Endothelial cell (in vitro differentiated cells): ENCODE data around the gene SLC25A47. TPM values are rescaled to one million over a fixed set of nuclear protein-coding genes. Genes with fewer than 3 reads are reported as not detected.

Experiments
- DNase-seq: peaks from one replicate; pipeline ENCODE4 v3.0.0; 2021; ENCODE audit warnings: low spot score
- H3K27ac Mint-ChIP-seq: one replicate; pipeline ENCODE4 v1.8.0; 2021; ENCODE audit warnings: mixed read lengths, inconsistent platforms; ENCODE audit not compliant: unreplicated experiment
- H3K27me3 Mint-ChIP-seq: one replicate; pipeline ENCODE4 v1.8.0; 2021; ENCODE audit warnings: mild to moderate bottlenecking, moderate library complexity, mixed read lengths, inconsistent platforms; ENCODE audit not compliant: unreplicated experiment
- H3K36me3 Mint-ChIP-seq: one replicate; pipeline ENCODE4 v1.8.0; 2021; ENCODE audit warnings: mild to moderate bottlenecking, low read depth, mixed read lengths, inconsistent platforms; ENCODE audit not compliant: unreplicated experiment
- H3K4me1 Mint-ChIP-seq: one replicate; pipeline ENCODE4 v1.8.0; 2021; ENCODE audit warnings: mild to moderate bottlenecking, mixed read lengths, inconsistent platforms; ENCODE audit not compliant: unreplicated experiment
- H3K4me3 Mint-ChIP-seq: one replicate; pipeline ENCODE4 v1.8.0; 2021; ENCODE audit warnings: mild to moderate bottlenecking, mixed read lengths, inconsistent platforms; ENCODE audit not compliant: unreplicated experiment
- H3K9me3 Mint-ChIP-seq: one replicate; pipeline ENCODE4 v1.8.0; 2021; ENCODE audit warnings: mixed read lengths, inconsistent platforms; ENCODE audit not compliant: unreplicated experiment
- total RNA-seq: library from RNA; stranded (reverse); fragmentation: NEBNext Ultra II Directional; extraction: Animal tissue kit (Norgen Biotek cat#: 25700); gene quantifications from one replicate; pipeline ENCODE4 v1.2.1, GENCODE V29; 2021; ENCODE audit not compliant: unreplicated experiment
- TF ChIP-seq, protein P1 (sequence below): fragments of 200-600 bp; sonication (generic); IDR thresholded peaks from one replicate; pipeline ENCODE4 v1.5.0; 2021; ENCODE audit warnings: antibody characterized with exemption; ENCODE audit not compliant: unreplicated experiment

SLC25A47 gene
- total RNA-seq, 1 donor from 2014 or later, result not detected

- DNase-seq, result no peak
- peak overlapping the region; percentile 65 for H3K4me3 Mint-ChIP-seq
- TF ChIP-seq, protein P1, sequence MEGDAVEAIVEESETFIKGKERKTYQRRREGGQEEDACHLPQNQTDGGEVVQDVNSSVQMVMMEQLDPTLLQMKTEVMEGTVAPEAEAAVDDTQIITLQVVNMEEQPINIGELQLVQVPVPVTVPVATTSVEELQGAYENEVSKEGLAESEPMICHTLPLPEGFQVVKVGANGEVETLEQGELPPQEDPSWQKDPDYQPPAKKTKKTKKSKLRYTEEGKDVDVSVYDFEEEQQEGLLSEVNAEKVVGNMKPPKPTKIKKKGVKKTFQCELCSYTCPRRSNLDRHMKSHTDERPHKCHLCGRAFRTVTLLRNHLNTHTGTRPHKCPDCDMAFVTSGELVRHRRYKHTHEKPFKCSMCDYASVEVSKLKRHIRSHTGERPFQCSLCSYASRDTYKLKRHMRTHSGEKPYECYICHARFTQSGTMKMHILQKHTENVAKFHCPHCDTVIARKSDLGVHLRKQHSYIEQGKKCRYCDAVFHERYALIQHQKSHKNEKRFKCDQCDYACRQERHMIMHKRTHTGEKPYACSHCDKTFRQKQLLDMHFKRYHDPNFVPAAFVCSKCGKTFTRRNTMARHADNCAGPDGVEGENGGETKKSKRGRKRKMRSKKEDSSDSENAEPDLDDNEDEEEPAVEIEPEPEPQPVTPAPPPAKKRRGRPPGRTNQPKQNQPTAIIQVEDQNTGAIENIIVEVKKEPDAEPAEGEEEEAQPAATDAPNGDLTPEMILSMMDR, result no peak
- peaks cover 54% of the 10 kb centered on the region for H3K36me3 Mint-ChIP-seq
- H3K27me3 Mint-ChIP-seq, result peaks cover 5% of the 10 kb centered on the region
- H3K9me3 Mint-ChIP-seq, result no peaks in the 10 kb centered on the region
- H3K27ac Mint-ChIP-seq, result no peak overlapping the region
- H3K4me1 Mint-ChIP-seq, result peaks cover 14% of the 10 kb centered on the region
These were observed 27.8 kb downstream of the SLC25A47 start for GRCh38 chr14:100350986-100351385.

- H3K27me3 Mint-ChIP-seq, result no peaks in the 10 kb centered on the region
- peaks cover 35% of the 10 kb centered on the region for H3K4me1 Mint-ChIP-seq
- no peak for DNase-seq
- peak overlapping the region; percentile 42 for H3K27ac Mint-ChIP-seq
- no peak overlapping the region for H3K4me3 Mint-ChIP-seq
- TF ChIP-seq, protein P1, result no peak
- no peaks in the 10 kb centered on the region for H3K9me3 Mint-ChIP-seq
- peaks cover 23% of the 10 kb centered on the region for H3K36me3 Mint-ChIP-seq
These were observed 35.3 kb downstream of the SLC25A47 start for GRCh38 chr14:100358396-100358795.

DNA sequence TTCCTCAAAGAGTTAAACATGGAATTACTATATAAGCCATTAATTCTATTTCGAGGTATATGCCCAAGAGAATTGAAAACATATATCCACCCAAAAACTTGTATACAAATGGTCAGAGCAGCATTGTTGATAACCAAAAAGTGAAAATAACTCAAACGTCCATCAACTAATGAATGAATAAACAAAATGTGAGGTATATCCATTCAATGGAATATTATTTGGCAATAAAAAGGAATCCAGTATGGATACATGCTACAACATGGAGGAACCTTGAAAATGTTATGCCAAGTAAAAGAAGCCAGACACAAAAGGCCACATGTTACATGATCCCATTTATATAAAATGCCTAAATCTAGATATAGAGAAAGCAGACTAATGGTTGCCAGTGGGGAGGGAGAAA is 36.0 kb downstream of the SLC25A47 start:
- Mint-ChIP-seq H3K4me3 (no peak overlapping the region), H3K36me3 (peaks cover 16% of the 10 kb centered on the region), H3K9me3 (no peaks in the 10 kb centered on the region), H3K27me3 (no peaks in the 10 kb centered on the region), H3K27ac (peak overlapping the region; percentile 100), H3K4me1 (peaks cover 37% of the 10 kb centered on the region)
- no peak for DNase-seq
- TF ChIP-seq, protein P1, result no peak

GRCh38 chr14:100359881-100360280 is 36.7 kb downstream of the SLC25A47 start:
- Mint-ChIP-seq H3K9me3 (no peaks in the 10 kb centered on the region), H3K4me1 (peaks cover 36% of the 10 kb centered on the region), H3K27me3 (no peaks in the 10 kb centered on the region), H3K4me3 (peak overlapping the region; percentile 13), H3K27ac (peak overlapping the region; percentile 100), H3K36me3 (peaks cover 13% of the 10 kb centered on the region)
- no peak for DNase-seq
- TF ChIP-seq, protein P1, result no peak

- peaks cover 22% of the 10 kb centered on the region for H3K36me3 Mint-ChIP-seq
- no peaks in the 10 kb centered on the region for H3K9me3 Mint-ChIP-seq
- peaks cover 49% of the 10 kb centered on the region for H3K4me1 Mint-ChIP-seq
- no peak overlapping the region for H3K4me3 Mint-ChIP-seq
- no peaks in the 10 kb centered on the region for H3K27me3 Mint-ChIP-seq
- peak overlapping the region; percentile 85 for H3K27ac Mint-ChIP-seq
- TF ChIP-seq, protein P1, result no peak
- DNase-seq, result no peak
These were observed 38.5 kb downstream of the SLC25A47 start for GRCh38 chr14:100361626-100362025.
